Measurements from ENCODE around the gene STK31.

GRCh38 chr7:23783115-23783514, 73.1 kb downstream of the STK31 start:
- TF ChIP-seq POLR2A (IDR thresholded peaks at IDR 0.05; ENCODE audit: low read depth, low read length) (no peak), POLR2AphosphoS5 (IDR thresholded peaks at IDR 0.05; ENCODE audit: low read depth, low read length) (no peak), TAF1 (IDR thresholded peaks at IDR 0.05; ENCODE audit: low read depth, low read length) (no peak), POU2F2 (IDR thresholded peaks at IDR 0.05; ENCODE audit: low read depth, low read length) (no peak), SPI1 (IDR thresholded peaks at IDR 0.05; ENCODE audit: low read depth, low read length) (no peak)
